GM19397 (cell line): ENCODE measurements around the gene LEPROT.
A peak's percentile ranks its signal among the peaks of the same experiment; 100 is the strongest.
"Not testable (repeated sequence)": the region's sequence is repeated elsewhere in the genome, so short reads cannot be mapped to it uniquely, and the experiment has no call there.

ENCODE experiments used
- ATAC-seq: cut with Tn5 transposase; IDR thresholded peaks from one replicate; pipeline ENCODE4 v1.9.1; 2021; ENCODE audit warnings: mild to moderate bottlenecking, moderate library complexity; ENCODE audit not compliant: unreplicated experiment

LEPROT gene

GRCh38 chr1:65420590-65421350 is at the start of gene LEPROT, which contains the start of gene LEPR:
LEPROT (plus strand) TSS chr1:65420668; CDS start chr1:65420725, 57 bp downstream.
LEPR (plus strand) TSS chr1:65420668; CDS start chr1:65565566, 144,898 bp downstream.
- ATAC-seq: peak; percentile 63

GRCh38 chr1:65371544-65371943 is 48.9 kb upstream of the LEPROT start:
- ATAC-seq: no peak

GRCh38 chr1:65372557-65372956 is 47.9 kb upstream of the LEPROT start:
- ATAC-seq: no peak

GRCh38 chr1:65377496-65378246 is 42.8 kb upstream of the LEPROT start:
- ATAC-seq: no peak

GRCh38 chr1:65378247-65378946 is 42.1 kb upstream of the LEPROT start:
- ATAC-seq: no peak

- not testable (repeated sequence) for ATAC-seq
These were observed 36.0 kb upstream of the LEPROT start for GRCh38 chr1:65384426-65384825.

GRCh38 chr1:65386439-65386838 is 34.0 kb upstream of the LEPROT start:
- no peak for ATAC-seq

GRCh38 chr1:65387821-65388220 is 32.6 kb upstream of the LEPROT start:
- no peak for ATAC-seq

- no peak for ATAC-seq
These were observed 31.4 kb upstream of the LEPROT start for GRCh38 chr1:65388908-65389695.

GRCh38 chr1:65392497-65392896 is 28.0 kb upstream of the LEPROT start:
- no peak for ATAC-seq

- no peak for ATAC-seq
These were observed 27.1 kb upstream of the LEPROT start for GRCh38 chr1:65393347-65393746.

GRCh38 chr1:65393928-65394327 is 26.5 kb upstream of the LEPROT start:
- ATAC-seq: no peak

GRCh38 chr1:65395887-65396612 is 24.4 kb upstream of the LEPROT start:
- ATAC-seq: no peak

- no peak for ATAC-seq
These were observed 22.4 kb upstream of the LEPROT start for GRCh38 chr1:65398083-65398482.

- no peak for ATAC-seq
These were observed 21.5 kb upstream of the LEPROT start for GRCh38 chr1:65399003-65399402.

- ATAC-seq: no peak
These were observed 18.9 kb upstream of the LEPROT start for GRCh38 chr1:65401612-65402011.

- ATAC-seq: no peak
These were observed 15.5 kb upstream of the LEPROT start for GRCh38 chr1:65404941-65405340.

- ATAC-seq: no peak
These were observed 12.6 kb upstream of the LEPROT start for GRCh38 chr1:65407877-65408276.

GRCh38 chr1:65409314-65409713 is 11.2 kb upstream of the LEPROT start:
- no peak for ATAC-seq

GRCh38 chr1:65409816-65410326 is 10.6 kb upstream of the LEPROT start:
- ATAC-seq: no peak
